ENCODE measurements around the gene RITA1.
A peak's percentile ranks its signal among the peaks of the same experiment; 100 is the strongest.
"Not testable (repeated sequence)": the region's sequence is repeated elsewhere in the genome, so short reads cannot be mapped to it uniquely, and the experiment has no call there.

Gene RITA1

DNA sequence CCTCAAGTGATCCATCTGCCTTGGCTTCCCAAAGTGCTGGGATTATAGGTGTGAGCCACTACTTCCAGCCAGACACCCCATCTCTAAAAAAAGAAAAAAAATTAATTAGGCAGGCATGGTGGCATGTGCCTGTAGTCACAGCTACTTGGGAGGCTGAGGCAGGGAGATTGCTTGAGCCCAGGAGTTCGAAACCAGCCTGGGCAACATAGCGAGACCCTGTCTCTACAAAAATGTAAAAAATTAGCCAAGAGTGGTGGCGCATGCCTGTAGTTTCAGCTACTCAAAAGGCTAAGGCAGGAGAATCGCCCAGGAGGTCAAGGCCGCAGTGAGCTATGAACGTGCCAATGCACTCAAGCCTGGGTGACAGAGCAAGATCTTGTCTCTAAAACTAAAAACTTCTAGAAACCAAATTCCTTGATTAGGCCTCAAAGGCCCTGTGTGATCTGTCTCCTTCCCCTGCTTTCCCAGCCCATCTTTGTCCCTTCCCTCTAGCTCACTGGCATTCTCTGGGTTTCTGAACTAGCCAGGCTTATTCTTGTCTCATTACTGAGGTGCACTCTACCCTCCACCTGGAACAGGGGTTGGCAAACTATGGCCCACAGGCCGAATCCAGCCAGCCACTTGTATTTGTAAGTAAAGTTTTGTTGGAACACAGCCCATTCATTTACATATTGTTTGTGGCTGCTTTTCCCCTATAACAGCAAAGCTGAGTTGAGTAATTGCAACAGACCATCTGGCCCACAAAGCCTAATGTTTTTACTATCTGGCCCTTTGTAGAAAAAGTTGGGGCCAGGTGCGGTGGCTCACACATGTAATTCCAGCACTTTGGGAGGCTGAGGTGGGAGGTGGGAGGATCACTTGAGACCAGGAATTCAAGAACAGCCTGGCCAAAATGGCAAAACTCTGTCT lies 18.6 kb downstream of the RITA1 start:
- no peak for DNase-seq (ENCODE audit: low spot score)

DNA sequence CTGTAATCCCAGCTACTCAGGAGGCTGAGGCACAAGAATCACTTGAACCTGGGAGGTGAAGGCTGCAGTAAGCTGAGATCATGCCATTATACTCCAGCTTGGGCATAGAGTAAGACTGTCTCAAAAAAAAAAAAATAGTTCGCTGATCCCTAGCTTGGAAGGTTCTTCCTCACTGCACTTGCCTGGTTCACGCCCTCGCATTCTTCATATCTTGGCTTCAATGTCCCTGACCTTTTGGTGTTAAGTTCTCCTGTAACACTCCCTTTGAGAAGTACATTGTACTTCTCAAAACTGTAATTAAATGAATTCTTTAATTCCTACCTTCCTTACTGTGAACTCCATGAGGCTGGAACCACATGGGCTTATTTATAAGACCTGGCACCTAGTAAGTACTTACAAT lies 19.3 kb downstream of the RITA1 start:
- DNase-seq (ENCODE audit: low spot score) = no peak

DNA sequence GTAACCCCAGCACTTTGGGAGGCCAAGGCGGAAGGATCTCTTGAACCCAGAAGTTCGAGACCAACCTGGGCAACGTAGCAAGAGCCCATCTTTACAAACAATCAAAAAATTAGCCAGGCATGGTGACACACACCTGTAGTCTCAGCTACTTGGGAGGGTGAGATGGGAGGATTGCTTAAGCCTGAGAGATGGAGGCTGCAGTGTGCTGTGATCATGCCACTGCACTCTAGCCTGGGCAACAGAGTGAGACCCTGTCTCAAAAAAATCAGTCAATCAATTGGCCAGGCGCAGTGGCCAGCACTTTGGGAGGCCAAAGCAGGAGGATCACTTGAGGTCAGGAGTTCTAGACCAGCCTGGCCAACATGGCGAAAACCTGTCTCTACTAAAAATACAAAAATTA lies 21.3 kb downstream of the RITA1 start:
- not testable (repeated sequence) for DNase-seq (ENCODE audit: low spot score)

DNA sequence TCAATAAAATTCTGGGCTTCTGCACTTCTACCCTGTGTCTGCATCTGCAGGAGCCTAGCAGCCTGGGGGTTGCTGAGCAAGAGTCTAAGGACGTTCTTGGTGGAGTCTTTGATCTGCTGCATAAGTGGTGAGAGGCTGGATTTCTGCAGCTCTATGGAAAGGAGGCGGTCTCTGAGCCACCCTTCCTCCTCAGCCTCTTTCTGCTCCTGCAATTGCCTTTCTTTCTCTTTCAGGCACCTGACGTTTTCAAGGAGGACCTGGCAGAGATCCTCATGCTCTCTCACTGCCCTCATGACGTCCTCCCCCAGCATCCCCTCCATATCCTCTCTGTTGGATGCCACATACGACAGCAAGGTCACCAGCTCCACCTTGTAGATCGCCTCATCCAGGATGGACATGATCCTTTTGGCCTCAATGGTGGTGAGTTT lies 22.1 kb downstream of the RITA1 start:
- DNase-seq (ENCODE audit: low spot score) = no peak

GRCh38 chr12:113208041-113208934 lies 22.8 kb downstream of the RITA1 start:
- no peak for DNase-seq (ENCODE audit: low spot score)

- DNase-seq (ENCODE audit: low spot score) = no peak
Observed at GRCh38 chr12:113211160-113211559, 25.6 kb downstream of the RITA1 start.

- peak; percentile 69 for DNase-seq (ENCODE audit: low spot score)
Observed at GRCh38 chr12:113214895-113215400, 29.4 kb downstream of the RITA1 start.

GRCh38 chr12:113216027-113216426 lies 30.5 kb downstream of the RITA1 start:
- DNase-seq (ENCODE audit: low spot score) = no peak

DNA sequence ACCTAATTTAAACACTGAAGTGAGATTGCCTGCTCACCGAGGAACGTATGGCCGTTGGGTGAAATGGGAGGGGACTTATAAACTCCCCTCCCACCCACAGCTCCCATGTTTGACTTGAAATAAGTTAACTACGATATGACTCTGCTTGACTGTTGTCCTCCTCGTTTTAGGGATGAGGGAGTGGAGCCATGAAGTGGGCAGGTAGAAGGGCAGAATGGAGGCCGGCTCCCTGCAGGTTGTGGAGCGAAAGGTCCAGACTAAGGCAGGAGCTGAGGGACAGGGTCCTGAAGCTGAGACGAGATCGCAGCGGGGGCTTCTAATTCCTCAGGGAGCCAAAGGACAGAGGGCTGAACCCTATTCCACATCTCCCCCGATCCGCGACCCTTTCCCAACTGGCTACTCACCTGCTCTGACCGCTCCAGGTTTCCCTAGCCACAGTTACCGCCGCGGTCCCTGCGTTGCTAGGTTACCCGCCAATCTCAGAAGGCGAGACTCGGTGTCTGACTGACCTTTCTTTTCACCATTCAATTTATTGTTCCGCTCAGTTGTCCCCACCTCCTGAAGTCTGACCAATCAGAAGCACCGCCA lies 35.2 kb downstream of the RITA1 start:
- no peak for DNase-seq (ENCODE audit: low spot score)

DNA sequence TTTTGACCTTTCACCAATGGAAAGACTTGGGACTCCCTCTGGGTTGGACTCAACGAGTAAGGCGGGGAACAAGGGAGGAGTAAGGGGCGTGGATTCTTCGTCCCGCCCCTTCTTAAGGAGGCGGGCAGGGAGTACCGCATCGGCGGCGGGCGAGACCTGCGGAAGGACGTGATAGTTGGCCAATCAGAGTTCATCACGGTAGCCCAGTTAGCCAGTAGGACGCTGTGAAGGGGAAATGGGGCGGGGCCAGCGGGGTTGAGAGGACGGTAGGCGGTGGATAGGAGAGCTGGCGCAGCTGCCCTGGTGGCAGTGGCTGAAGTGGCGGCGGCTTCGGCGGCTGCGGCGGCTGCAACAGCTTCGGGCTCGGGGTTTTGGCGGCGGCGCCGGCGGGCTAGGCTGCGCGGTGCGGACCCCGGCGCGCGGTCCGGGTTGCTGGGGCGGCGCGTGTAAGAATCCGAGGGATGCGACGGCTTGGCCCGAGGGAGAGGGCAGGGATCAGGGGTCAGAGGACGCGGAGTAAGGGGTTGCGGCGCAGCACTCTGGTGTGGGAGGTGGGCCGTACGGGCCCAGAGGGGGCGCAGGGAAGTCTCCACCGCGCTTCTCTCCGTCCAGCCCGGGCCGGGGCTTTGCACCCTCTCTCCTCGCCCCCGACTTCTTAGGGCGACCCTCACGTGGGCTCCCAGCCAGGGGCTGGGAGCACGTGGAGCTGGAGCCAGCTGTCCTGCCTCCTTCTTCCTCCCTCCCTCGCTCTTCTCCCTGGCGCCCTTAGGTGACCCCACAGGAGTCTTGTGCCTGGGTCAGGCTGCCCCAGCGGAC lies 35.9 kb downstream of the RITA1 start, which contains the start of gene TPCN1:
Gene TPCN1, plus strand, starts transcription at position 284 of the 816 bp plus-strand sequence. CDS start 5,389 bp downstream, outside the sequence.
- peak; percentile 99 for DNase-seq (ENCODE audit: low spot score)

- DNase-seq (ENCODE audit: low spot score) = peak; percentile 10
Observed at GRCh38 chr12:113221997-113222729, 36.6 kb downstream of the RITA1 start.

DNA sequence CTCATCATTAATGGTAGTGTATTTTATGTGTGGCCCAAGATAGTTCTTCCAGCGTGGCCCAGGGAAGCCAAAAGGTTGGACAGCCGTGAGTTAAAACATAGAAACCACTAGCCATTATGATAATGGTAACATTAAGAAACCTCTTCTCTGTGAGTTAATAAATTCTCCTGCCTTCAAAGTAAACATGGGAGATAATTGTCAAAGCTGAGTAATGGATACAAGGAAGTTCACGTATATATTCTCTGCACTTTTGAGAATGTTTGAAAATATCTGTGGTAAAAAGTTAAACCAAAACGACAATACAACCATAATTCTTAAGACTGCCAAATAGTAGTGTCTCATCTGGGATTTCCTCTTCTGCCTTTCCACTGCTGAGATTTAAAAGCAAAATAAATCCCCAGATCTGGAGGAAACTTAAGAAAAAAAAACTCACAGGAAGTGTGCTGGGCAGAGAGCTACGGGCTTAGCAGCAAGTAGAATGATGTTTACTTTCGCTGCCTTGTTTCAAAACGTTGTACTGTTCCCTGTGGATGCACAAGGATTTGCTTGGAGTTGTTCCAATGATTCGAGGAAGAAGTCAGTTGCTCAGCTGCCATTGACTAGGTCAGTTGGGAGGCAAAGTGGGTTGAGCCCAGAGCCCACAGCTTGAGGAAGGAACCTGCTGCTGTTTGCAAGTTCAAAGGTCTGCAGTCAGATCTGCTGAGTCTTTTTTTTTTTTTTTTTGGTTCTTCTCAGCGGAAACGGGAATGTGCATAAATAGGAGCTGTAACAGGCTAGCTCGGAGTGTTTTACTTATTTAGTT lies 37.4 kb downstream of the RITA1 start:
- DNase-seq (ENCODE audit: low spot score) = peak; percentile 73

DNA sequence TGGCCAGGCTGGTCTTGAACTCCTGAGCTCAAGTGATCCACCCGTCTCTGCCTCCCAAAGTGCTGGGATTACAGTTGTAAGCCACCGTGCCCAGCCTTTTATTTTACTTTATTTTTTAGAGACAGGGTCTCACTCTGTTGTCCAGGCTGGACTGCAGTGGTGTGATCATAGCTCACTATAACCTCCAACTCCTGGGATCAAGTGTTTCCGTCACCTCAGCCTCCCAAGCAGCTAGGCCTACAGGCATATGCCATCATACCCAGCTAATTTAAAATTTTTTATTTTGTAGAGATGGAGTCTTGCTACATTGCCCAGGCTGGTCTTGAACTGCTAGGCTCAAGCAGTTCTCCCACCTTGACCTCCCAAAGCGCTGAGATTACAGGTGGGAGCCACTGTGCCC lies 39.4 kb downstream of the RITA1 start:
- DNase-seq (ENCODE audit: low spot score) = no peak

- DNase-seq (ENCODE audit: low spot score) = no peak
Observed at GRCh38 chr12:113226696-113227568, 41.4 kb downstream of the RITA1 start.

DNA sequence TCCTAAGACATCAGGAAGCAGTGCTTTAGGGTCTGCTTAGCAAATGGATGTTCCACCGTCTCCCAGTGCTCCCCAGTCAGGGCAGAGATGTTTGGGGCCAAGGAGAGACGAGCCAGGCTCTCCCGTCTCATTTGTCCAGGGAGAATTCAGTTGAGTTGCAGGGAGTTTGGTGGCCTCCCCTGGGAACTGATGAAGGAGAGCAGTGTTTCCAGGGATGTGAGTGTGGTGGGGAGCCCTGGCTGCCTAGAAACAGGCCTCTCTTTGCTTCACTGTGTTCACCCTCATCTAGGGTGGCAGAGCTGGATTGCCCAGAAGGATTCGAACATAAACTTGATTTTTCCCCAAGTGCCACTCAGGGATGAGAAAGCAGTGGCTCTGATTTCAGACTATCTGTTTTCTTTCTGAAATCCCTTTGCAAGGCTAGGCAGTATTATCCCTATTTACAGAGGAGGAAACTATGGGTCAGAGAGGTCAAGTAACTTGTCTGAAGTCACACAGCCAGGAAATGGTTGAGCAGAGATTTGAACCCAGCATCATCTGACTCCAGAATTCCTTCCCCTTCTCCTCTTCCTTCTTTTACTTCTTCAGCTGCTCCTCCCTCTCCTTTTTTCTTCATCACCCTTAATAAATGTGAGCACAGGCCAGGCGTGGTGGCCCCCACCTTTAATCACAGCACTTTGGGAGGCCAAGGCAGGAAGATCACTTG lies 42.3 kb downstream of the RITA1 start:
- DNase-seq (ENCODE audit: low spot score) = no peak

- no peak for DNase-seq (ENCODE audit: low spot score)
Observed at GRCh38 chr12:113228394-113229028, 43.0 kb downstream of the RITA1 start.
